ENCODE data around the gene IMPG2.

The IMPG2 gene

DNA sequence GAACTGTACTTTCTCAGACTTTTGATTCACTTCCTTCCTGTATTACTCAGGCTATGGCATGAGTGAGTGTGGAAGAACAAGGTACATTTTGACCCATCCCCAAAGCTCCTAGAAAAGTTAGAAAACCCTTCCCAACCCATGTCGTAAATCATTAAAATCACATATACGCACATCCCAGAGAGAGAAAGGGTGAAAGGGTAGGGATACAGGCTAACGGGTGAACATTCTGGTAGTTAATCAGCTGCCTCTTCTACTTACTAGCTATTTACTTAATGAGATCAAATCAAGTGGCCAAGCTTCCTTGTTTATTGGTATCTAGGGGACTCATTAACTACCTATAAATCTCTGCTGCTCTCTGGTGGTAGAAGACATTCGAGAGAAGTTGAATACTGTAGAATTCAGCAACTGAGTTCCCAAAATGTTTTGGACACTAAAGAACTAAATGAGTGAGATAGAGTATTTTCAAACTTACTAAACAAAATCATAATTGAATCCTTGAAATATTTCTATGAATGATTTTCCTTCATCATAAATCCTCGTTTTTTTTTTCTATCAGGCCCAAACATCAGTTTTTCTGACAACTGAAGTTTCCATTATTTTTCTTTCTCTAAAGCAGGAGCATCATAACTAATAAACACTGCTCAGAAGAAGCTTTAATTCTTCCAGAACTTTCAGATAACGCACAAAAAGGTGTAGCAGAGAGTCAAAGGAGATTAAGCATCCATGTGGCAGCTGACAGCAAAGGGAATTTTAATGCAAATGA is 124.2 kb downstream of the IMPG2 start:
- Histone ChIP-seq H3K9me3 (no peaks in the 10 kb centered on the region), H3K4me3 (ENCODE audit: low read depth, low read length) (no peak overlapping the region), H3K27me3 (no peaks in the 10 kb centered on the region), H3K4me1 (no peaks in the 10 kb centered on the region), H3K36me3 (no peaks in the 10 kb centered on the region)
- DNase-seq = peak; percentile 12
- TF ChIP-seq, protein P1, sequence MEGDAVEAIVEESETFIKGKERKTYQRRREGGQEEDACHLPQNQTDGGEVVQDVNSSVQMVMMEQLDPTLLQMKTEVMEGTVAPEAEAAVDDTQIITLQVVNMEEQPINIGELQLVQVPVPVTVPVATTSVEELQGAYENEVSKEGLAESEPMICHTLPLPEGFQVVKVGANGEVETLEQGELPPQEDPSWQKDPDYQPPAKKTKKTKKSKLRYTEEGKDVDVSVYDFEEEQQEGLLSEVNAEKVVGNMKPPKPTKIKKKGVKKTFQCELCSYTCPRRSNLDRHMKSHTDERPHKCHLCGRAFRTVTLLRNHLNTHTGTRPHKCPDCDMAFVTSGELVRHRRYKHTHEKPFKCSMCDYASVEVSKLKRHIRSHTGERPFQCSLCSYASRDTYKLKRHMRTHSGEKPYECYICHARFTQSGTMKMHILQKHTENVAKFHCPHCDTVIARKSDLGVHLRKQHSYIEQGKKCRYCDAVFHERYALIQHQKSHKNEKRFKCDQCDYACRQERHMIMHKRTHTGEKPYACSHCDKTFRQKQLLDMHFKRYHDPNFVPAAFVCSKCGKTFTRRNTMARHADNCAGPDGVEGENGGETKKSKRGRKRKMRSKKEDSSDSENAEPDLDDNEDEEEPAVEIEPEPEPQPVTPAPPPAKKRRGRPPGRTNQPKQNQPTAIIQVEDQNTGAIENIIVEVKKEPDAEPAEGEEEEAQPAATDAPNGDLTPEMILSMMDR (IDR thresholded peaks at IDR 0.05; ENCODE audit: low read depth, low read length) = peak; percentile 76

DNA sequence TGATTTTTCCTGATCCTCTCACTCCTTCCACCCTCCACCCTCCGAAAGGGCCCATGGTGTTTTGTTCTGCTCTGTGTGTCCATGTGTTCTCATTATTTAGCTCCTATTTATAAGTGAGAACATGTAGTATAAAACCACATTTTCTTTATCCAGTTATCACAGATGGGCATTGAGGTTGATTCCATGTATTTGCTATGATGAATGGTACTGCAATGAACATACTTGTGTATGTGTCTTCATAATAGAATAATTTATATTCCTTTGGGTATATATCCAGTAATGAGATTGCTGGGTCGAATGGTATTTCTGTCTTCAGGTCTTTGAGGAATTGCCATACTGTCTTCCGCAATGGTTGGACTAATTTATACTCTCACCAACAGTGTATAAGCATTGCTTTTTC is 126.0 kb downstream of the IMPG2 start:
- no peak for DNase-seq
- H3K27me3 ChIP-seq = no peaks in the 10 kb centered on the region
- TF ChIP-seq, protein P1 (IDR thresholded peaks at IDR 0.05; ENCODE audit: low read depth, low read length) = no peak

DNA sequence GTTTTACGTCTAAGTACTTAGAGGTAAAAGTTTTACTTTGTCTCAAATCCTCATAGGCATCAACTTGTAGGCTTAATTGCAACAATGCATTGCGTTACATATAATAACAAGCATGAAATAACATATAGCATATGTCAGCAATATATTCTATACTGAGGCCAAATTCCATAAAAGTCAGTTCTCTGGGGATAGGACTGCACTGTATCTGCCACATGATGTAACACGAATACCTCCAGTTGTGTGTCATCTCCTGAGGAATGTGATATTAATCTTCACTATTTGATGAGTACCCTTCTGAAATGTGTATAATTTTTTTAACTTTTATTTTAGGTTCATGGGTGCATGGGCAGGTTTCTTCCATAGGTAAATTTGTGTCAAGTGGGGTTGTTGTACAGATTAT is 126.4 kb downstream of the IMPG2 start:
- Histone ChIP-seq H3K4me3 (ENCODE audit: low read depth, low read length) (no peak overlapping the region), H3K27me3 (no peaks in the 10 kb centered on the region), H3K4me1 (no peaks in the 10 kb centered on the region), H3K36me3 (no peaks in the 10 kb centered on the region), H3K9me3 (no peaks in the 10 kb centered on the region)
- TF ChIP-seq, protein P1 (IDR thresholded peaks at IDR 0.05; ENCODE audit: low read depth, low read length) = no peak
- DNase-seq = no peak

More for the DNA sequence above, 126.0 kb downstream of the IMPG2 start:
- Histone ChIP-seq H3K4me1 (no peaks in the 10 kb centered on the region), H3K4me3 (ENCODE audit: low read depth, low read length) (no peak overlapping the region), H3K36me3 (no peaks in the 10 kb centered on the region), H3K9me3 (no peaks in the 10 kb centered on the region)

DNA sequence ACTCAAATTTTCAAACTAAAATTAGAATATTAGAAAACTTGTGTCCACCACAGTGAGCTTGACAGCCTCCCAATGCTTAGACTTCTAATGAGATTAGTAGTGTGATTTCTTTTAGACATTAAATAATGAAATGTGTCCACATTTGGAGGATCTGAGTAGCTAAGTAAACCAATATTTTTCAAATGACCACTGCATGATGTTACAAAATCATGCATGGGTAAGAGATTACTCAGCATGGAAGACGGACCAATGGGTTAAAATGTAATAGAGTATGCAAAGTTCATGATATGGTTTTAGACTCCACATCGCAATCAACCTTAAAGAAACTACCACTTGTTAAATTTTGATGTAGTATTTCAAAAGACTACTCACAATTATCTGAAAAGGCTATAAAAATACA is 130.6 kb downstream of the IMPG2 start:
- H3K4me3 ChIP-seq (ENCODE audit: low read depth, low read length) = no peak overlapping the region
- no peaks in the 10 kb centered on the region for H3K27me3 ChIP-seq
- H3K4me1 ChIP-seq = no peaks in the 10 kb centered on the region
- no peak for DNase-seq
- TF ChIP-seq, protein P1 (IDR thresholded peaks at IDR 0.05; ENCODE audit: low read depth, low read length) = no peak
- no peaks in the 10 kb centered on the region for H3K9me3 ChIP-seq
- no peaks in the 10 kb centered on the region for H3K36me3 ChIP-seq

DNA sequence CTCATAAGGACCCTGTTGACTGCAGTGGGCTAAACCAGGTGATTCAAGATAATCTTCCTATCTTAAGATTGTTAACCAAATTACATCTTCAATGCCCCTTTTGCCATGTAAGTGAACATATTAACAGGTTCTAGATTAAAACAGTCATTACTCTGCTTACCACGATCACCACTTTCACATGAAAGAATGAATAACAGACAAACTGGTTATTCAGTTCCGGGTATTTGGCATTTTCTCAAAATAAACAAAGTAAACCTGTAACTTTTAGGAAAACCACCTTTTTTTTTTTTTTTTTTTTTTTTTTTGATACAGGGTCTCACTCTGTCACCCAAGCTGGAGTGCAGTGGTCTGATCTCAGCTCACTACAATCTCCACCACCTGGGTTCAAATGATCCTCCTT is 131.2 kb downstream of the IMPG2 start:
- Histone ChIP-seq H3K9me3 (no peaks in the 10 kb centered on the region), H3K4me1 (no peaks in the 10 kb centered on the region; the same call in 1 of the 2 replicates), H3K4me3 (ENCODE audit: low read depth, low read length) (no peak overlapping the region), H3K36me3 (no peaks in the 10 kb centered on the region), H3K27me3 (no peaks in the 10 kb centered on the region)
- TF ChIP-seq, protein P1 (IDR thresholded peaks at IDR 0.05; ENCODE audit: low read depth, low read length) = no peak
- DNase-seq = no peak

DNA sequence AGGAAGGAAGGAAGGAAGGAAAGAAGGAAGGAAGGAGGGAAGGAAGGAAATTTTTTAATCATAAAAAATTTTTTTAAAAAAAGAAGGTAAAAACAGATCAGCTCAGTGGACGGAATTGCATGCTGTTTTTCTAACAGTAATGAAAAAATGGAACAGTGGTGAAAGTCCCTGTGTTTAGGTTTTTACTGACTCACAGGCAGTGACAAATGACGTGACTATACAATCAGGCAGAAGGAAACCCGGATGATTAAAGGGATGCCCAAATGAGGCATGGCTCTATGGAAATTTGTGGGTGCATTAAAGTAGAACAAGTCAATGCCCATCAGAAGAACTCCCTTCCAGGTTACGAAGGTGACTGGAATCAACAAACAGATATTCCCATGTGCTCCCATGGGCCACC is 135.0 kb downstream of the IMPG2 start:
- Histone ChIP-seq H3K4me3 (ENCODE audit: low read depth, low read length) (no peak overlapping the region), H3K9me3 (no peaks in the 10 kb centered on the region), H3K36me3 (no peaks in the 10 kb centered on the region), H3K27me3 (no peaks in the 10 kb centered on the region), H3K4me1 (peaks cover 8% of the 10 kb centered on the region)
- DNase-seq = no peak
- TF ChIP-seq, protein P1 (IDR thresholded peaks at IDR 0.05; ENCODE audit: low read depth, low read length) = no peak
